Stromal cell of bone marrow (primary cell): ENCODE results near the gene ECPAS.
A peak's percentile ranks its signal among the peaks of the same experiment; 100 is the strongest.
"Not testable (repeated sequence)": the region's sequence is repeated elsewhere in the genome, so short reads cannot be mapped to it uniquely, and the experiment has no call there.

Experiments used
- DNase-seq: peaks from one replicate; pipeline ENCODE4 v3.0.0-alpha.2; 2012; ENCODE audit warnings: low read depth

The ECPAS gene

GRCh38 chr9:111414406-111414805 is 69.8 kb downstream of the ECPAS start:
- no peak for DNase-seq

GRCh38 chr9:111413996-111414395 is 70.2 kb downstream of the ECPAS start:
- DNase-seq, result no peak

- no peak for DNase-seq
Observed at GRCh38 chr9:111412280-111412679, 71.9 kb downstream of the ECPAS start.

GRCh38 chr9:111411266-111411665 is 72.9 kb downstream of the ECPAS start:
- no peak for DNase-seq

GRCh38 chr9:111407813-111408212 is 76.4 kb downstream of the ECPAS start:
- DNase-seq, result no peak

GRCh38 chr9:111405701-111406100 is 78.5 kb downstream of the ECPAS start:
- DNase-seq, result no peak

- DNase-seq, result not testable (repeated sequence)
Observed at GRCh38 chr9:111401486-111401885, 82.7 kb downstream of the ECPAS start.

GRCh38 chr9:111400564-111400898 is 83.7 kb downstream of the ECPAS start:
- DNase-seq, result no peak

GRCh38 chr9:111399772-111400563 is 84.2 kb downstream of the ECPAS start:
- DNase-seq, result no peak

- no peak for DNase-seq
Observed at GRCh38 chr9:111399211-111399739, 84.9 kb downstream of the ECPAS start.

- no peak for DNase-seq
Observed at GRCh38 chr9:111393971-111394370, 90.2 kb downstream of the ECPAS start.

- DNase-seq, result no peak
Observed at GRCh38 chr9:111389406-111389805, 94.8 kb downstream of the ECPAS start.

- no peak for DNase-seq
Observed at GRCh38 chr9:111386386-111386785, 97.8 kb downstream of the ECPAS start.

GRCh38 chr9:111381006-111381405 is 103.2 kb downstream of the ECPAS start:
- no peak for DNase-seq

- no peak for DNase-seq
Observed at GRCh38 chr9:111375817-111376564, 108.2 kb downstream of the ECPAS start.

GRCh38 chr9:111375062-111375461 is 109.1 kb downstream of the ECPAS start:
- DNase-seq, result no peak

- DNase-seq, result no peak
Observed at GRCh38 chr9:111372297-111372696, 111.9 kb downstream of the ECPAS start.

GRCh38 chr9:111366978-111367377 is 117.2 kb downstream of the ECPAS start:
- DNase-seq, result no peak

GRCh38 chr9:111362526-111362925 is 121.7 kb downstream of the ECPAS start:
- no peak for DNase-seq

- DNase-seq, result no peak
Observed at GRCh38 chr9:111360881-111361280, 123.3 kb downstream of the ECPAS start.

GRCh38 chr9:111356481-111357244 is 127.5 kb downstream of the ECPAS start:
- DNase-seq, result peak; percentile 82

- DNase-seq, result no peak
Observed at GRCh38 chr9:111352545-111352944, 131.6 kb downstream of the ECPAS start.

- no peak for DNase-seq
Observed at GRCh38 chr9:111350556-111350955, 133.6 kb downstream of the ECPAS start.
